GM18508 (cell line): ENCODE measurements around the gene FOXP4.

Experiments
- ATAC-seq: cut with Tn5 transposase; IDR thresholded peaks from one replicate; pipeline ENCODE4 v1.9.1; 2021; ENCODE audit warnings: moderate number of reproducible peaks; ENCODE audit not compliant: insufficient read depth, unreplicated experiment

FOXP4 gene

DNA sequence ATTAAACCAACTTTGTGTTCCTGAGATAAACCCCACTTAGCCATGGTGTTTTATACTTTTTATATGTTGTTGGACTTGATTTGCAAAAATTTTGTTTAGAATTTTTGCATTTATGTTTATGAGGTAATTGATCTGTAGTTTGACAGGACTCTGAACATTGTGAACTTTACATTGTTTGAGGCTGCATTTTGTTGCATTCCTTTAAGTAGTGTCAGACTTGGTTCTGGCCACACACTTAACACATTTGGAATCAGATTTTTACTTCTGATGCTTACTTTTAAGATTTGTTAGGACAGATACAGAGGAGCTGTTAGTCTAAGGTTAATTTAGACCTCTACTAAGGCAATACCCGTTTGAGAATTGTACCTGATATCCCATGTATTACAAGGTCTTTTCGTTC lies 75.6 kb downstream of the FOXP4 start:
- ATAC-seq = no peak

DNA sequence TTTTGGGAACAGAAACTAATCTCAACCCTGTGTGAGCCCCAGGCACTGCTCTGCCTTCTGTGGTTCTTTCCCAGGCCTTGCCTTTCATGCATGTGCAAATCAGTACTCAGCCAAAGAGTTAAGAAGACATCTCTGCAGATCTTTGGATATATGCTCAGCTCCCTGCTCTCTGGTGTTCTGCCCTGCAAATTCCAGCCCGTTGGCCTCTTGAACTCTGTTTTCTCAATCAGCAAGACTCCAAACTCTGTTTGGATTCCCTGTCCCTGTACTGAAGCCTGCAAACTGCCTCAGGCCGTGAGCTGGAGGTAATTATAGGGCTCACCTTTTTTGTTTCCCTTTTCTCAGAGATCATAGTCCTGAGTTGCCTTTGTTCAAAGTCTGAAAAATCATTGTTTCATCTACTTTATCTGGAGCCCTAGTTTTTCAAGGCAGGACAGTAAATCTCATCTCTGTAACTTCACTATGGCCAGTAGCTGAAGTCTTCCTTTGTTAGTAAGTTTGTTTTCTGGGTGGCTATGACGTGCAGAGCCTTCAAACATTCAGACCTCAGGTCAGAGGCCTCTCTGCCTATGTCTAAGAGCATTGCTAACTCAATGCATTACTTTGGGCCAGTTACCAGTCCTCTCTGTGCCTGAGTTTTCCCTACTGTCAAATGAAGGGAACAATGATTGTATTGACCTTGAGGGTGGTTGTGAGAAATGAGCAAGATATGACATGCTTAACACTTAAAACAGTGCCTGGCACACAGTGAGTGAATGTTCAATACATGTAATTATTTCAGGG lies 76.2 kb downstream of the FOXP4 start:
- ATAC-seq = no peak

DNA sequence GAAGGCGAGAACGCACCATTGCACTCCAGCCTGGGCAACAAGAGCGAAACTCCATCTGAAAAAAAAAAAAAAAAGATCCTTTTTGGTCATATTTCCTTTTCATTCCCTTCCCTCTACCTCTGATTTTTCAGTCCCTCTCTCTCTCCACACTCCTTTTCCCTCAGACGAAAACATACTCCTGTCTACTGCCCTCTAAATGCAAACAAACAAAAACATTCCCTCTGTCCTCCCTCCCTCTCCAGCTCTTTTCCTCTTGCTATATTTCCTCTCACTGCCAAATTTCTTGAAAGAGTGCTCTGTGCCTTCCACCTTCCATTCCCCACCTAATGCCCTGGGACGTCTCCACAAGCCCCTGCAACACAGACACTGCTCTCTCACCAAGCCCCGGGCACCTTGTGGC lies 77.1 kb downstream of the FOXP4 start:
- ATAC-seq = no peak

DNA sequence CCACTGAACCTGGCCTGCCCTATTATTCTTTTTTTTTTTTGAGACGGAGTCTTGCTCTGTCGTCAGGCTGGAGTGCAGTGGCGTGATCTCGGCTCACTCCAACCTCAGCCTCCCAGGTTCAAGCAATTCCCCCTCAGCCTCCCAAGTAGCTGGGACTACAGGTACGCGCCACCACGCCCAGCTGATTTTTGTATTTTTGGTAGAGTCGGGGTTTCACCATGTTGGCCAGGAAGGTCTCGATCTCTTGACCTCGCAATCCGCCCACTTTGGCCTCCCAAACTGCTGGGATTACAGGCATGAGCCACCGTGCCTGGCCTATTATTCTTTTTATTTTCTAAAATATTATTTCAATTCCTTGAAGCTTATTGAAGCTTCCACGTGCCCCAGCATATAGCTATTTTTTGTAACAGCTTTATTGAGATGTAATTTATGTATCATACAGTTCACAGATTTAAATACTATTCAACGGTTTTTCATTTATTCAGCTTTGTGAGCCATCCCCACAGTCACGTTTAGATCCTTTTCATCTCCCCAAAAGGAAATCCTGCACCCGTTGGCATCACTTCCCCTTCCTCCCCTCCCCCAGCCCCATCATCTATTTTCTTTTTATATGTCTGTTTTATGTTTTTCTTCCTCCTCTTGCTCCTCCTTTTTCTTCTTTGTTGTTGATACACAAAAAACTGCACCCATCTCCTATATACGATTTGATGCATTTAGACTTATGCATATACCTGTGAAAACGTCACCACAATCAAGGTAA lies 78.6 kb downstream of the FOXP4 start:
- no peak for ATAC-seq

DNA sequence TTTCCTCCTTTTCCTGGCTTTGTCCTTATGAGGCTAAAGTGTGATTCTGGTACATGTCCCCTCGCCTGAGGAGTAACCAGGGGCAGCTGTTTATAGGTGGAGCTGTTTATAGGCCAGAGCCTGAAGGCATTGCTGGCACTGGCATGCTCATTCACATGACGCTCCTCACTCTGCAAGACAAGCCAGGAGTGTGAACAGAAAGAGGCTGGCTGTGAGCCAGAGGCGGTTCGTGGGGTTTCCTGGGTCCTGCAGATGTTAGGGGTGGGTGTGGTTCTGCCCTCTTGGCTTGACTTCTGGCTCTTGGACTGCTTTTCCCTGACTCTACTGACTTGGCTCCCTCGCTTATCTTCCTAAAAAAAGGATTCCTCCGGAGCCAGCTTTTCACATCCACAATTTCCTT lies 79.3 kb downstream of the FOXP4 start:
- ATAC-seq = no peak

DNA sequence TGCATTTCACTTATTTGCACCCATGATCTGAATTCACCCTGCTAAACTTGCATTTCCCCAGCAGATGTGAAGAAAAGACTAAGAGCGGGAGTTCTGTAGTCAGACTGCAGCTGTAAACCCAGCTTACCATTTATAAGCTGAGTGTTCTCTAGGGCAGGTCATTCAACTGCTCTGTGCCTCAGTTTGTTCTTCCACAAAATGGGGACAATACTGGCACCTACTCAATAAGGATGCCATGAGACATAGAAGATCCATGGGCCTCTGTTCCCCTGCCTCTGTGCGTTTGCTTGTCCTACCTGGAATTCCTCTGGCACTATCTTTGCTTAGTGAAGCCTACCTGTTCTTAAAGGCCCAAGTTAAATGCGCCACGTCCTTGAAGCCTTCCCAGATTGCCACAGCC lies 79.8 kb downstream of the FOXP4 start:
- no peak for ATAC-seq

DNA sequence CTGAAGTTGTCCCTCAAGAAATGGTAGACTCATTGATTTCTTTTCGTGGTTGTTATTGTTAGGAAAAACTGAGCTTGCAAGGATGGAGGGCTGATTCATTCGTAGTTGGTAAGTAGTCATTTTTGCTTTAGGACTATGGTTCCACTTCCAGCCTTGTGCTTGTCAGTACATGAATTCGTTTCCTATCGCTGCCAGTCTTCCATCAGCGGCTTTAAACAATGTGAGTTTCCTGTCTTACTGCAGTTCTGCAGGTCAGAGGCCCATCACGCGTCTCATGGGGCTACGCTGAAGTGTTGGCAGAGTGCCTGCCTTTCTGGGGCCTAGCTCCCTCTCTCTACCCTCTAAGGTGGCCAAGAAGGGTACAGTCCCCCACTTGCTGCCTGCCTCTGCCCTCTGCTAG lies 80.7 kb downstream of the FOXP4 start:
- ATAC-seq = no peak

DNA sequence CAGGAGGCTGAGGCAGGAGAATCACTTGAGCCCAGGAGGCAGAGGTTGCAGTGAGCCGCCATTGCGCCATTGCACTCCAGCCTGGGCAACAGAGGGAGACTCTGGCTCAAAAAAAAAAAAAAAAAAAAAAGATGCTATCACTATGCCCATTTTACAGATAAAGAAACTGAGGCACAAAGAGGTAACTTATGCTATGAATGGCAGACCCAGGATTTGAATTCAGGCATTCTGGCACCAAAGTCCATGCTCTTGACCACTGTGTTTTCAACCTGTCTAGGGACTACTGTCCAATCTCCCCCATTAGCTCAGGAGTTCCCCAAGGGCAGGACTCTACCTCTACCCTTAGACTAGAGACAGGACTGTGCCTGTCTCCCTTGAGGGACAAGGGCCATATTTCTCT lies 82.9 kb downstream of the FOXP4 start:
- ATAC-seq = no peak

DNA sequence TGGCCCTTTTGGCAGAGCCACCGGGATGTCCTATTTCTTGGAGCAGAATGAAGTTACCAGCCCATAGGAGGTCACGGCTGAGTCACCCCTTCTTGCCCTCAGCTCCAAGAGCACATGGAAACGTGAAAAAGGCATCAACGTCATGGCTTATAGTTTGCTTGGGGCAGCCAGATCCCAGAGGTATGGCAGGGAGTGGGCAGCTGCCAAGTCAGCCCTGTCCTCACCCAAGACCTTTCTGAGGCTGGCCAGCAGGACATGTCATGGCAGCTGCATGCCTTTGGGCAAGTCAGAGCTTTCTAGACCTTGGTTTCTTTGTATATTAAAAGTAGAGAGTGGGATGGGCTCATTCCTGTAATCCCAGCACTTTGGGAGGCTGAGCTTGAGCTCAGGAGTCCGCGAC lies 83.9 kb downstream of the FOXP4 start:
- ATAC-seq = no peak

DNA sequence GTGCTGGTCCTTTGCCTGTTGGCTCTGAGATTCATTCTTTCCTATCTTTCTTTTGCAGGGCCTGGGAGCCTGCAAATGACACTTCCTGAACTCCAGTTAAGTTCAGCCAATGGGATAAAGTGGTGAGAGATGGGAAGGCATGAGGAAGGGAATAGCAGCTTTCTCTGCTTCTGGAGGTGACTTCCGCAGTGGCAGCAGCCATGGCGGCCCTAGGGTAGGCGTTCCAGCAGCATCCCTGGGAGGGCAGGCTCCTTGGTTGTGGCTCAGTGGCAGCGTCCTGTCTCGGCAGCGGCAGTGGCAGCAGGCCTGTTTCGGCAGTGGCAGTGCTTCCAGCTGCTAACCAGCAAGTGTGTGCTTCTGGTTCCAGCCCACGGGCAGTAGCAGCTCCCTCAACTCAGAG lies 84.8 kb downstream of the FOXP4 start:
- no peak for ATAC-seq

DNA sequence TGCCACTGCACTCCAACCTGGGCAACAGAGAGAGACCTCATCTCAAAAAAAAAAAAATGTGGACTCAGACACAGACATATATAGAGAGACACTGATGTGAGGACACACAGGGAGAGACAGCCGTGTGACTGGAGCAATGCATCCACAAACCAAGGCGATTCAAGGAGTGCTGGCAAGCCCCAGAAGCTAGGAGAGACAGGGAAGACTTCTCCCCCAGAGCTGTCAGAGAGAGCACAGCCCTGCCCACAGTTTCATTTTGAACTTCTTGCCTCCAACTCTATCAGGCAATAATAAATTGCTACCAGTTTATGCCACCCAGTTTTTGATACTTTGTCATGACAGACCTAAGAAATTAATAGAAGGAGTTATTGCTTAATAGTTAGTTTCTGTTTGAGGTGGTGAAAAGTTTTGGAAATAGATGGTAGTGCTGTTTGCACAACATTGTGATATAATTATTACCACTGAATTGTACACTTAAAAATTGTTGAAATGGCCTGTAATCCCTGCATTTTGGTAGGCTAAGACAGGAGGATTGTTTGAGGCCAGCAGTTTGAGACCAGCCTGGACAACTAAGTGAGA lies 87.0 kb downstream of the FOXP4 start:
- no peak for ATAC-seq

DNA sequence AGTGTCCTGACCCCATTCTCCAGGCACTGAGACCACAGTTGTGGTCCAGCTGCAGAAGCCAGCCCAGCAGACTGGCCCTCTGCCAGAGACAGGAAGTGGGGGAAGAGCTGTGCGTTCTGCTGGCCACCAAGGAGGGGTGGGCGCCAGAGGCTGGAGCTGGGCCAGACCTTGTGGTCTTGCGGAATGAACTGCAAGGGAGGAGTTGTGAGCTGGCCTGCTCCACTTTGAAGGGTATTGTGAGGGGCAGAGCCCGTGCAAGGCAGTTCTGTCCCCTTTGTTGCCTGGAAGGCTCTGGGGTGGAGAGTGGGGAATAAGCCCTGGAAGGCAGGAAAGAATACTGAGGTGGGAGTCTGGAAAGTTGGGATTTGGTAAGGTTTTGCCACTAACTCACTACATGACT lies 88.5 kb downstream of the FOXP4 start:
- no peak for ATAC-seq

DNA sequence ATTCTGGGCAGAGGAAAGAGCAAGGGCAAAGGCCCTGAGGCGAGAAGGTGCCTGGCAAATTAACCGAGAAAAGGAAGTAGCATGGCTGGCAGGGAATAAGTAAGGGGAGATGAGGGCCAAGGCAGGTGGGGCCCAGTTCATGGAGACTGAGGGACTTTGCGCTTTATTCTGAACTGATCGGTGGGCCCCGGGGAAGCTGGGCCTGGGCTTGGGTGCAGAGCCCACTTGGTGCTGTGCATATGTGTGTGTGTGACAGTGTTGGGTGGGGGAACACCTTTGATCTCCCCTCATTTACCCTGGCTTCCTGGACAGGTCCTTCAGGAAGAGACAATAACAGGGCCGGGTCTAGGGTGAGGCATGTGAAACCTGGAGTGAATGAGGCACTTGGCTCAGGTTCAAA lies 89.2 kb downstream of the FOXP4 start:
- no peak for ATAC-seq

DNA sequence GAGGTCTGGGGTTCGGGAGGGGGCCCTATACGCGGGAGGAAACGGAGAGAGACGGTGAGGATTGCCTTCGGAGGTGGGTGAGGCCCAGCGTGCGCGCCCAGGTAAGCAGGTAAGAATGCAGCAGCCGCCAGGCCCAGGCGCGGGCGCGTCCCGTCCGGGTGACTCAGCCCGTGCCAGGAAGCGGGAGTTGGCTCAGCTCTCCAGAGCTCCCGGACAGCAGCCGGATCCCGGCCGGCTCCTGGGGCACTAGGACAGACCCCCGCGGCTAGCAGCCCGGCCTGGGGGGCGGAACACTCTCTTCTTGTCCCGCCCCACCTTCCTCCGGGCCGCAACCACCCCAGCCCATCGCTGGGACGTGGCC lies 90.6 kb downstream of the FOXP4 start:
- no peak for ATAC-seq

DNA sequence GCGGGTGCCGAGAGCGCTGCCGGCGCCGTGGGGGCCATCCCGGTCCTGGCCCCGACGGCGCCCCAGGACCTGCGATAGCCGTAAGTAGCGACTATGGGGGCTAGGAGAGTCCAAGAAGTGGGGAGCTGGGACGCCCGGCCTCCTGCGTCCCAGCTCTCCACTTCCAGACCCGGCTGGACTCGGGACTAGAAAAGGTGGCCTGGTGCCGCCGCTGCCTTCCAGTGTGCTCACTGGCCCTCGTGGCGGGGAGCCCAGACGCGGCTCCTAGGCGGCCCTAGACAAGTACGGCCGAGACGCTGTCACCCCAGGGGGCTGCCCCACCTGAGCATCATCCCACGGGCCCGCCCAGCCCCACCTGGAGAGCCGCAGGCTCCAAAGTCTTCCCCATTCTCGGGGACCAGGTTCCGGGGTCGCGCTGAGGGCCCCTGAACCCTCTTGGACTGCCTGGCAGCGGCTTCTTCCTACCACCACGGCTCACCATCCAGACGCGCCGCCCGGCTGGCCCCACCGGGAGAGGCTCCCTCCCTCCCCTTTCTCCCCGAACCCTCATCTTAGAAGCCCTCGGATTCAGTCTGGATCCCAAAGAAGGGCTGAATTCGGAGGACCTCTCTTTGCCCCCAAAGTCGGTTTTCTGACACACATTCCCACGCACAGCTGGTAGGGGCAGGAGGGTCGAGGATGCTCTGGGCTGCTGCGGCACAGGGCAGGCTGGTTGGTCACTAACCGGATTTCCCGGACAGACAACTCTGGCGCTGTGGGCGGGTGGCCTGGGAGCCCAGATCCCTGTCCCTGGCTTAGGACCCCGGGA lies 91.2 kb downstream of the FOXP4 start:
- ATAC-seq = no peak

DNA sequence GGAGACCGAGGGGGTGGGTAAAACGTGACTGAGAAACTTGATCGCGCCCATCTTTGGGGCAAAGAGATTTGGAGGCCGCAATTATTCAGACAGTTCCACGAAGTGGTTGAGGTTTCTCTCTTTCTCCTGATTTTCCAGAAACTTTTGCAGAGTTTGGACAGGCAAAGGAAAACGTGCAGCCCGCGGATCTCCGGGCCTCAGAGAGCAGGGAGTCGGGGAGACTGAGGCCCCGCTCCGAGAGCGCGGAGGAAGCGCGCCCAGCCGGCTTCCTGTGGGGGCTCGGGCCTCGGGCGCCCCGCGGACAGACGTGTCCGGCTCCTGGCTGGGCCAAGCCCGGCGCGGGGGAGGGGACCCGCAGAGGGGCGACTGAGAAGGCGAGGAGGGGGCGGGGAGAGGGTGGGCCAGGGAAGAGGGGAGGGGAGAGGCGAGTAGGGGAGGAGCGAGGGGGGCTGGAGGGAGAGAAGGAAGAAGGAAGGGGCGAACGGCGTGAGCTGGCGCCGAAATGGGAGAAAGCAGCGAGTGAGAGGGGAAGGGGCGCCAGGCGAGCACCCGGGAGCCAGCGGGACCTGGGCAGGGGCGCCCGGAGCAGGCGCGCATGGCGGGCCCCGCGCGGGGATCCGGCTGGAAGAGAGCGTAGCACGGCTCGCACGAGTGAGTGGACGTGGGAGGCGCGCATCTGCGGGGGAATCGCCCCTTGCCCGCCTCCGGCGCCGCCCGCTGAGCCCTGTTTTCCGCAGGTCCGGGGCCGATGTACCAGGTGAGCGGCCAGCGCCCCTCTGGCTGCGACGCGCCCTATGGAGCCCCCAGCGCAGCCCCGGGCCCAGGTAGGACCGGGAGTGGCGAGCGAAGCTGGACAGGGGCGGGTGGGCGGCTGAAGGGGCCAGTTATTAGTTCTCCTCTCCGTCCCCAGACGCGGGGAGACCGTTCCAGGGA lies 92.1 kb downstream of the FOXP4 start, which contains the start of gene MDFI:
TSS of gene MDFI (plus strand) at position 467 of the 933 bp plus-strand sequence. CDS start at position 749, 282 bp downstream.
- ATAC-seq = no peak

DNA sequence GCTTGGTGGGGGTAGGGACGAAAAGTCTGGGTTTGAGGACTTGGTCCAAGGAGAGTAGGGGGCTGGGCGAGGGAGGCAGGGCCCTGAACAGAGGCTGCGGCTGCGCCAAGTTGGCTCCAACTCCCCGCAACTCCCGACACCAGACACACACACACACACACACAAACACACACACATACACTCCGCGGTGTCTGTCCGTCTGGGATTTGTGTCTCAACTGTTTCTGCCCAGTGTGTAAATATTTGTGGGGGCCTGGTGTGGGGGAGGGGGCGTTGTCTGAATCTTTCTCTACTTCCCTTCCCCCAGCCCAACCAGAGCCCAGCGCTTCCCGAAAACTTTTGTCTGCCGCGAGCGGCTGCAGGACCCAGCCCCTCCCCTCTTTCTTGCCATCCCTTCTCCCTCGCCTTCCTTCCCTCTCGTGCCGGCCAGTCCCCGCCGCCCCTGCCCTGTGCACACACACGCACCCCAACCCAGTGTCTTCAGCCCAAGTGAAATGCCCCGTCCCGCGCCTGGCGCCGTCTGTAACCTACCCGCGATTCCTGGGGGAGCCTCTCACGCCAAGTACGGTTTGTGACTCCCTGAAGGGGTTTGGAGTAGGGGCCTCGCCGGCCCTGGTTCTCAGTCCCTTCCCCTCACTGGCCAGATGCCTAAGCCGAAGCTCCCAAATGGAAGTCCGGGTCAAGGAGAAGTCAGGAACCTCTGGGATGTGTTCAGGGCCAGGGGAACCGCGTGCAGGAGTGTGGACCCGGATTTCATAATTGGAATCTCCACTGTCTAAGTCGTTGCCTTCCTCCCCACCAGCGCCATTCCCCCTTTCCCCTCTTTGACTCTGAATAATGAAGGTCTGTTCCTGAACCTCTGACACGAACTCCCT lies 93.0 kb downstream of the FOXP4 start:
- no peak for ATAC-seq

DNA sequence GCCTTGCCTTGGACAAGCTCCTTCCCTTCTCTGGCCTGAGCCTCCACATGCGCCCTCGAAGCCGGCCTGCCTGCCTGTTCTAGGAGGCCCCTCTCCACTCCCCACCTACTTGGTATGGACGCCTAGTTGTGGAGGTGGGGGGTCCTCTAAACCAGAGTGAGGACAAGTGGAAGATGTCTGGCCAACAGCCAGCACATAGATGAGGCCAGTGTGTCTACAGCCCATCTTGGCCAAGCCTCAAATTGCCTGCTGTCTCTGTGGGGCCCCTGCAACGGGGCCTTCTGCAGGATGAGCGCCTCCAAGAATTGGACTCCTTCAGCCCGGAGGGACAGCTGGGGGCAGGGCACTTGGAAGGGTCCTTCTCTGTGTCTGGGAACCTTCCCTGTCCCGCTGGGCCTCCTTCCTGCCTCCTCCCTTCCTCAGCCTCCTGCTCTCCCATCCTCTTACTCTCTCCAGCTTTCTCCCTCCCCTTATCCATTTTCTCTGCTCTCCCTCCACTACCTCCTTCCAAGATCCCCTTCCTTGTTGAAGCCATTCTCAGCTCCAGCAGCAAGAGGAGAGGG lies 93.7 kb downstream of the FOXP4 start:
- ATAC-seq = no peak
